Stomach (tissue), 4 donors: Measurements from ENCODE around the gene RASSF4.

Experiments used
- CTCF ChIP-seq, 7 experiments: fragments of 450-650 bp in 4 of 7; fragments of 200-600 bp in 3 of 7; sonication (generic) in 3 of 7; IDR thresholded peaks; one replicate each; pipeline ENCODE4 v1.5.1; 2016 to 2019; ENCODE audit warnings: antibody characterized with exemption in 7 of 7, control low read depth in 2 of 7, mild to moderate bottlenecking in 1 of 7
- EP300 ChIP-seq: sonication (generic); formaldehyde crosslinking; IDR thresholded peaks from one replicate; pipeline ENCODE4 v1.6.1; 2017; ENCODE audit warnings: antibody characterized with exemption
- POLR2A ChIP-seq, 4 donors: fragments of 450-650 bp; IDR thresholded peaks; one replicate each; pipeline ENCODE4 v1.6.1; 2016; ENCODE audit warnings: antibody characterized with exemption in 4 of 4, control low read depth in 2 of 4, mild to moderate bottlenecking in 1 of 4, moderate library complexity in 1 of 4
- POLR2AphosphoS5 ChIP-seq, 3 donors: sonication (generic); formaldehyde crosslinking; IDR thresholded peaks; one replicate each; pipeline ENCODE4 v1.6.1; 2016; ENCODE audit warnings: antibody characterized with exemption in 3 of 3

GRCh38 chr10:44979281-44980191 lies 19.9 kb downstream of the RASSF4 start:
- no peak for TF ChIP-seq CTCF (IDR thresholded peaks at IDR 0.05)
- TF ChIP-seq POLR2A (IDR thresholded peaks at IDR 0.05) = no peak
- no peak for TF ChIP-seq POLR2AphosphoS5 (IDR thresholded peaks at IDR 0.05)
- TF ChIP-seq EP300 = no peak
